ENCODE data around the gene RPP38. TPM values are rescaled to one million over a fixed set of nuclear protein-coding genes. Genes with fewer than 3 reads are reported as not detected.

The RPP38 gene
- total and polyA plus RNA-seq, 2 of the 13 experiments (the other 11 are each of a cell fraction or from before 2014, with no cell fraction given): 11.7 to 16.4 TPM

DNA sequence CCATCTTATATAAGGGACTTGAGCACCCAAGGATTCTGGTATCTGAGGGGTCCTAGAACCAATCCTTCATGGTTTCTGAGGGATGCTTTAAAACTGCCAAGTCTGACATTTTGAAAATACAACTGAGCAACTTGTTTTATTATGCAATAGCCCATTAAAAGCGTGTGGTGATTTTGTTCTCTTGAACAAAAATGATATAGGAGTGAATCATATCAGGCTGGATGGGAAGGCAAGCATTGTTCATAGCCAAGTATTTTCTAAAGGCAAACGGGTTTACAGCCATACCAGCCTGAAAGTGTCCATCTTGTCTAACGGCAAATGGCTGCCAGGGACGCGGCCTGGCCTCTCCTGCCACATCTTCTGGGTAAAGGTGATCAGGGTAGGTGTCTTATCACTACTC lies 23.4 kb downstream of the RPP38 start:
- Histone ChIP-seq H3K27me3 (ENCODE audit: control insufficient read depth in 1 of 2, insufficient read depth in 2 of 2, low read length in 2 of 2) (no peaks in the 10 kb centered on the region), H2AFZ (ENCODE audit: low read length) (no peak overlapping the region), H3K9ac (ENCODE audit: insufficient read depth, low read depth, low read length) (no peak overlapping the region), H3K27ac (ENCODE audit: extremely low read length, insufficient read depth, low read length) (no peak overlapping the region), H3K79me2 (ENCODE audit: insufficient read depth, low read length) (no peaks in the 10 kb centered on the region), H4K20me1 (ENCODE audit: insufficient read depth, low read length) (no peaks in the 10 kb centered on the region), H3K4me1 (ENCODE audit: insufficient read depth, low read length) (no peaks in the 10 kb centered on the region), H3K4me3 (replicated peaks in 1 of 3; ENCODE audit: insufficient read depth in 1 of 3, low read depth in 2 of 3, low read length in 3 of 3) (no peak overlapping the region), H3K9me3 (ENCODE audit: low read length) (no peaks in the 10 kb centered on the region), H3K36me3 (replicated peaks in 1 of 2; ENCODE audit: control insufficient read depth in 1 of 2, insufficient read depth in 2 of 2, low read length in 2 of 2) (peaks cover 12 to 47% of the 10 kb centered on the region in 2 experiments; a peak in 4 of 5 replicates), H3K4me2 (ENCODE audit: low read depth, low read length) (no peak overlapping the region)
- in situ Hi-C loops (cut with HindIII; ENCODE audit: extremely low pct_ligation_motif_present, low pct_unique_long_range_greater_than_20kb) (no loop called here), intact Hi-C loops (cut with micrococcal nuclease; ENCODE audit: unreplicated experiment) (no loop called here)
- ChIA-PET POLR2A (no interaction called here), CTCF (ENCODE audit: low intra/inter-chr PET ratio, low total read pairs) (no interaction called here)
- FAIRE-seq (no peak), DNase-seq (ENCODE audit: low spot score) (no peak), ATAC-seq (no peak)
- TF ChIP-seq ZFP1 (CRISPR knock-in tag; IDR thresholded peaks at IDR 0.05) (no peak), ZNF446 (CRISPR knock-in tag; IDR thresholded peaks at IDR 0.05) (no peak), HHEX (CRISPR knock-in tag; IDR thresholded peaks at IDR 0.05) (no peak), NFIC (IDR thresholded peaks at IDR 0.05; ENCODE audit: low read length) (no peak), ZNF282 (IDR thresholded peaks at IDR 0.05; ENCODE audit: partially characterized antibody) (no peak), SATB2 (CRISPR knock-in tag; IDR thresholded peaks at IDR 0.05) (no peak), FOXJ3 (CRISPR knock-in tag; IDR thresholded peaks at IDR 0.05; ENCODE audit: borderline replicate concordance) (no peak), ZNF720 (CRISPR knock-in tag; IDR thresholded peaks at IDR 0.05) (no peak), ZFP90 (CRISPR knock-in tag; IDR thresholded peaks at IDR 0.05; ENCODE audit: borderline replicate concordance) (no peak), TBX2 (CRISPR knock-in tag; IDR thresholded peaks at IDR 0.05; ENCODE audit: borderline replicate concordance) (no peak), ZNF652 (CRISPR knock-in tag; IDR thresholded peaks at IDR 0.05; ENCODE audit: borderline replicate concordance, low read depth) (no peak)
- TF ChIP-seq, protein P1, sequence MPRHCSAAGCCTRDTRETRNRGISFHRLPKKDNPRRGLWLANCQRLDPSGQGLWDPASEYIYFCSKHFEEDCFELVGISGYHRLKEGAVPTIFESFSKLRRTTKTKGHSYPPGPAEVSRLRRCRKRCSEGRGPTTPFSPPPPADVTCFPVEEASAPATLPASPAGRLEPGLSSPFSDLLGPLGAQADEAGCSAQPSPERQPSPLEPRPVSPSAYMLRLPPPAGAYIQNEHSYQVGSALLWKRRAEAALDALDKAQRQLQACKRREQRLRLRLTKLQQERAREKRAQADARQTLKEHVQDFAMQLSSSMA (CRISPR knock-in tag; IDR thresholded peaks at IDR 0.05): no peak
- TF ChIP-seq, protein P2, sequence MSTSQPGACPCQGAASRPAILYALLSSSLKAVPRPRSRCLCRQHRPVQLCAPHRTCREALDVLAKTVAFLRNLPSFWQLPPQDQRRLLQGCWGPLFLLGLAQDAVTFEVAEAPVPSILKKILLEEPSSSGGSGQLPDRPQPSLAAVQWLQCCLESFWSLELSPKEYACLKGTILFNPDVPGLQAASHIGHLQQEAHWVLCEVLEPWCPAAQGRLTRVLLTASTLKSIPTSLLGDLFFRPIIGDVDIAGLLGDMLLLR (CRISPR knock-in tag; IDR thresholded peaks at IDR 0.05): no peak
- WGBS (ENCODE audit: low lambda C conversion rate): 93% methylated on average over 5 of the region's 5 CpGs
- BruUV-seq (replicated peaks): no TSS peak
